MM.1S (cell line): Measurements from ENCODE around the gene CCDC127.

ENCODE experiments used
- DNase-seq: peaks from one replicate; pipeline ENCODE4 v3.0.0-alpha.2; 2015
- H2AFZ ChIP-seq: fragments of 300-600 bp; sonication (generic); 2 replicates; pipeline ENCODE4 v1.6.0; 2016; ENCODE audit warnings: antibody characterized with exemption, low read length
- H3F3A ChIP-seq: fragments of 300-600 bp; sonication (generic); 2 replicates; pipeline ENCODE4 v1.6.1; 2016; ENCODE audit warnings: mild to moderate bottlenecking, antibody characterized with exemption, low read length, moderate library complexity, mixed read lengths; ENCODE audit not compliant: insufficient read depth
- H3K27ac ChIP-seq: fragments of 300-600 bp; sonication (generic); 2 replicates; pipeline ENCODE4 v1.5.1; 2016; ENCODE audit warnings: mild to moderate bottlenecking, low read length
- H3K27me3 ChIP-seq: fragments of 300-600 bp; sonication (generic); replicated peaks from 2 replicates; pipeline ENCODE4 v1.6.0; 2016; ENCODE audit warnings: low read length; ENCODE audit not compliant: insufficient read depth
- H3K36me3 ChIP-seq: fragments of 300-600 bp; sonication (generic); replicated peaks from 2 replicates; pipeline ENCODE4 v1.6.1; 2016; ENCODE audit warnings: mild to moderate bottlenecking, low read length, mixed read lengths; ENCODE audit not compliant: insufficient read depth
- H3K4me1 ChIP-seq: fragments of 300-600 bp; sonication (generic); 2 replicates; pipeline ENCODE4 v1.6.1; 2016; ENCODE audit warnings: low read length, mixed read lengths
- H3K4me2 ChIP-seq: fragments of 300-600 bp; sonication (generic); 2 replicates; pipeline ENCODE4 v1.6.0; 2016; ENCODE audit warnings: low read depth, low read length
- H3K4me3 ChIP-seq: fragments of 300-600 bp; sonication (generic); 2 replicates; pipeline ENCODE4 v1.5.1; 2016; ENCODE audit warnings: low read length, mixed read lengths
- H3K79me2 ChIP-seq: fragments of 300-600 bp; sonication (generic); 2 replicates; pipeline ENCODE4 v1.6.1; 2016; ENCODE audit warnings: mixed run types, low read length, mixed read lengths
- H3K9ac ChIP-seq: fragments of 300-600 bp; sonication (generic); 2 replicates; pipeline ENCODE4 v1.6.1; 2016; ENCODE audit warnings: low read length, mixed read lengths
- H3K9me2 ChIP-seq: fragments of 300-600 bp; sonication (generic); replicated peaks from 2 replicates; pipeline ENCODE4 v1.6.1; 2016; ENCODE audit warnings: mild to moderate bottlenecking, low read length, mixed read lengths; ENCODE audit not compliant: insufficient read depth
- H3K9me3 ChIP-seq: fragments of 300-600 bp; sonication (generic); replicated peaks from 2 replicates; pipeline ENCODE4 v1.6.1; 2016; ENCODE audit warnings: mild to moderate bottlenecking, low read length, mixed read lengths; ENCODE audit not compliant: insufficient read depth
- H4K20me1 ChIP-seq: fragments of 300-600 bp; sonication (generic); 2 replicates; pipeline ENCODE4 v1.6.1; 2016; ENCODE audit warnings: mild to moderate bottlenecking, low read length, moderate library complexity, mixed read lengths; ENCODE audit not compliant: insufficient read depth
- EZH2 ChIP-seq: fragments of 300-600 bp; sonication (generic); optimal IDR thresholded peaks from 2 replicates; pipeline ENCODE3; 2017; ENCODE audit warnings: low read depth, mild to moderate bottlenecking, antibody characterized with exemption, low read length, mixed read lengths
- EZH2phosphoT487 ChIP-seq: fragments of 300-600 bp; sonication (generic); IDR thresholded peaks from 2 replicates; pipeline ENCODE4 v1.6.1; 2018; ENCODE audit warnings: antibody characterized with exemption, low read length
- TF ChIP-seq, protein P1 (sequence below): fragments of 300-600 bp; sonication (generic); IDR thresholded peaks from 2 replicates; pipeline ENCODE4 v1.5.1; 2016; ENCODE audit warnings: antibody characterized with exemption, low read length, mixed read lengths

The CCDC127 gene

GRCh38 chr5:180286-180918 lies 37.6 kb downstream of the CCDC127 start:
- Histone ChIP-seq H2AFZ (no peak overlapping the region), H3K9me3 (no peaks in the 10 kb centered on the region), H4K20me1 (no peaks in the 10 kb centered on the region), H3K4me1 (no peaks in the 10 kb centered on the region), H3K36me3 (no peaks in the 10 kb centered on the region), H3F3A (no peaks in the 10 kb centered on the region), H3K4me3 (no peak overlapping the region), H3K9ac (no peak overlapping the region), H3K79me2 (no peaks in the 10 kb centered on the region), H3K9me2 (no peaks in the 10 kb centered on the region), H3K27ac (no peak overlapping the region), H3K4me2 (no peak overlapping the region), H3K27me3 (peaks cover 23% of the 10 kb centered on the region)
- DNase-seq: no peak
- TF ChIP-seq EZH2 (no peak), EZH2phosphoT487 (no peak)
- TF ChIP-seq, protein P1, sequence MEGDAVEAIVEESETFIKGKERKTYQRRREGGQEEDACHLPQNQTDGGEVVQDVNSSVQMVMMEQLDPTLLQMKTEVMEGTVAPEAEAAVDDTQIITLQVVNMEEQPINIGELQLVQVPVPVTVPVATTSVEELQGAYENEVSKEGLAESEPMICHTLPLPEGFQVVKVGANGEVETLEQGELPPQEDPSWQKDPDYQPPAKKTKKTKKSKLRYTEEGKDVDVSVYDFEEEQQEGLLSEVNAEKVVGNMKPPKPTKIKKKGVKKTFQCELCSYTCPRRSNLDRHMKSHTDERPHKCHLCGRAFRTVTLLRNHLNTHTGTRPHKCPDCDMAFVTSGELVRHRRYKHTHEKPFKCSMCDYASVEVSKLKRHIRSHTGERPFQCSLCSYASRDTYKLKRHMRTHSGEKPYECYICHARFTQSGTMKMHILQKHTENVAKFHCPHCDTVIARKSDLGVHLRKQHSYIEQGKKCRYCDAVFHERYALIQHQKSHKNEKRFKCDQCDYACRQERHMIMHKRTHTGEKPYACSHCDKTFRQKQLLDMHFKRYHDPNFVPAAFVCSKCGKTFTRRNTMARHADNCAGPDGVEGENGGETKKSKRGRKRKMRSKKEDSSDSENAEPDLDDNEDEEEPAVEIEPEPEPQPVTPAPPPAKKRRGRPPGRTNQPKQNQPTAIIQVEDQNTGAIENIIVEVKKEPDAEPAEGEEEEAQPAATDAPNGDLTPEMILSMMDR: no peak

DNA sequence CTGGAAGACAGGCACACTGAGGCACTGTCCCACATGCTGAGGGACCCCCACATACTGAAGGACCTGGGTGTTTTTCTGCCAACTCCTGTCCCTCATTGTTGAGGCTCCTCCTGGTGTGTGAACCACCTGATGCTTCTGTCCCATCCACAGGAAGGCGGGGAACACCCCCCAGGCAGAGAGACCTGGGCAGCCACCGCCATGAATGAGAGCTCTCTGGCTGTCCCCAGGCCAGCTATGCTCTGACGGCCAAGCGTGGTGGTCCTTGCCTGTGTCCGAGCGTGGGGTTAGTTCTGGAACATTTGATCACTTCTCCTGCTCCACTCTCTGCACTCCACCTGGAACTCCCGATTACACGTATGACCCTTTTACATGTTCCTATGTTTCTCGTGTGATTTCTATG lies 38.6 kb downstream of the CCDC127 start:
- TF ChIP-seq EZH2 (no peak), EZH2phosphoT487 (no peak)
- TF ChIP-seq, protein P1: no peak
- Histone ChIP-seq H3K79me2 (no peaks in the 10 kb centered on the region), H3K4me2 (no peak overlapping the region), H3K27me3 (peaks cover 23% of the 10 kb centered on the region), H3K27ac (no peak overlapping the region), H2AFZ (no peak overlapping the region), H4K20me1 (no peaks in the 10 kb centered on the region), H3K4me1 (no peaks in the 10 kb centered on the region), H3K4me3 (no peak overlapping the region), H3K36me3 (no peaks in the 10 kb centered on the region), H3K9me2 (no peaks in the 10 kb centered on the region), H3K9ac (no peak overlapping the region), H3F3A (no peaks in the 10 kb centered on the region), H3K9me3 (no peaks in the 10 kb centered on the region)
- no peak for DNase-seq

DNA sequence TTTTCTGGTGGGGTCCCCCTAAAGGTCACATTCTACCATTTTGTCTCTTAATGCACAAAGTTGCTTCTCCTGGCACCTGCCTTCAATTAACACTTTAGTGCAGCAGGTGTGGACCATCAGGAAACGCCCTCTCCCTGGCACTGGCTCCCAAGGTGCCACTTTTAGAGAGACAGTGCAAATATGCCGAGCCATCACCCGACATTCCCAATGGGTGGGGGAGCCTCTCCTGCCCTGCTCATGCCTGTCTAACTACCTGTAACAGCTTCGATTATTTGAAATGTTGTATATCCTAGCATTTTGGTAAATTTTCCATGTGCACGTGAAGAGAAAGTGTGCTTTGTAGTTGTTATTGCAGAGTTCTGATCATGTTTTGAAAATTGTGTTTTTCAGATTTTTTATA lies 39.8 kb downstream of the CCDC127 start:
- DNase-seq: no peak
- peaks cover 30% of the 10 kb centered on the region for H3K27me3 ChIP-seq
- TF ChIP-seq, protein P1: no peak
- TF ChIP-seq EZH2: no peak
- TF ChIP-seq EZH2phosphoT487: no peak
- no peak overlapping the region for H3K9ac ChIP-seq
- no peaks in the 10 kb centered on the region for H4K20me1 ChIP-seq
- no peaks in the 10 kb centered on the region for H3K9me2 ChIP-seq
- H3K36me3 ChIP-seq: no peaks in the 10 kb centered on the region
- no peaks in the 10 kb centered on the region for H3K79me2 ChIP-seq
- no peaks in the 10 kb centered on the region for H3K9me3 ChIP-seq
- no peaks in the 10 kb centered on the region for H3F3A ChIP-seq
- no peak overlapping the region for H3K4me3 ChIP-seq
- no peak overlapping the region for H3K27ac ChIP-seq
- no peaks in the 10 kb centered on the region for H3K4me1 ChIP-seq
- H2AFZ ChIP-seq: no peak overlapping the region
- no peak overlapping the region for H3K4me2 ChIP-seq
